Measurements from ENCODE around the gene NAXD. TPM values are rescaled to one million over a fixed set of nuclear protein-coding genes. Genes with fewer than 3 reads are reported as not detected.

NAXD gene
- total RNA-seq, 2 donors from 2014 or later, result 20.7 to 31.9 TPM

DNA sequence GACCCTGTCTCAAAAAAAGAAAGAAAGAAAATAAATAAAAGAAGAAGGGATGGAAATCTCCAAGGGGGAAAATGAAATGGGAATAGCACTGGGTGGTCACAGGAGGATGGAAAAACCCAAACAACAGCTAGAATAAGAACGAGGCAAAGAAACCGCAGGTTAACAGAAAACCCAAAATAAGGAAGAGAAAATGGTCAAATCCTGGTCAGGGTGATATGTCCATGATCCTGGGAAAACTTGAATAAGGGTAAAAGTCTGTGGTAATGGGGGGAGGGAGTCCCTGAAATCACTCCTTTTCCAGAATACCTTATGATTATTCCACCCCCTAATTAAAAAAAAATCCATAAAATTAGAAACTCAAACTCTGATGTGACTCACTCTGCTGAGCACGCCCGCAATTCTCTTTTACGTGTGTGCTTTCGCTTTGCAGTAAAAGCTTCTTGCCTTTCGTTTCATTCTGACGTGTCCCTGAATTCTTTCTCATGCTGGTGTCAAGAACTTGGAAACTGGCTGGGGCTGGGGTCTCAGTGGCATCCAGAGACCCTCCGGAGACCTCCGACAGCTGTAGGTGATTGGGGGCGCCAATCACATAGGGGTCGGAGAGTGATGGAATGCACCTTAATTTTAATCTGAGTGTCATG lies 4.3 kb upstream of the NAXD start:
- ATAC-seq (peak in 1 of 2 donors; percentile 32), DNase-seq (ENCODE audit: low spot score) (no peak)
- H3K9me3 Mint-ChIP-seq, result no peaks in the 10 kb centered on the region
- H3K4me1 Mint-ChIP-seq (ENCODE audit: low read depth in 2 of 2), result peaks cover 4 to 5% of the 10 kb centered on the region in 2 donors
- H3K36me3 Mint-ChIP-seq, result peaks cover 4% of the 10 kb centered on the region
- peak overlapping the region in 1 of 2 donors; percentile 67 for H3K27ac Mint-ChIP-seq
- H3K4me3 Mint-ChIP-seq, result peak overlapping the region; percentile 70
- peaks cover 0 to 8% of the 10 kb centered on the region in 2 donors for H3K27me3 Mint-ChIP-seq

DNA sequence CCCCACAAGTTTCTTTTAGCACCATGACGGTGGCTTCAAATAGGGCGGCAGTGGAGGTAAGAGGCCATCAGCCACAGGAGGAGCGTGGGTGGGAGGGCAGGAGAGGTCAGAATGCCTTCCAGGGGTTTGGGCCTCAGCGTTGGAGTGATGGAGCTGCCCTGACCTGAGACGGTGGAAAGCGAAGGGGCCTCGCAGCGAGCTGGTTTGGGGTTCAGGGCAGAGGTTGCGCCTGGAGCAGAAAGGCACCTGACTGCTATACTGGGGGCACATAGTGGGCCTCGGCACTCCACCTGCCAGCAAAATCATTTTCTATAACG lies 382 bp upstream of the NAXD start:
- ATAC-seq (no peak), DNase-seq (ENCODE audit: low spot score) (no peak)
- no peaks in the 10 kb centered on the region for H3K9me3 Mint-ChIP-seq
- H3K36me3 Mint-ChIP-seq, result peaks cover 4% of the 10 kb centered on the region
- peaks cover 10 to 16% of the 10 kb centered on the region in 2 donors for H3K4me1 Mint-ChIP-seq (ENCODE audit: low read depth in 2 of 2)
- H3K27me3 Mint-ChIP-seq, result peaks cover 0 to 4% of the 10 kb centered on the region in 2 donors
- H3K4me3 Mint-ChIP-seq, result peak overlapping the region; percentile 90
- H3K27ac Mint-ChIP-seq, result peak overlapping the region; percentile 83 to 89

DNA sequence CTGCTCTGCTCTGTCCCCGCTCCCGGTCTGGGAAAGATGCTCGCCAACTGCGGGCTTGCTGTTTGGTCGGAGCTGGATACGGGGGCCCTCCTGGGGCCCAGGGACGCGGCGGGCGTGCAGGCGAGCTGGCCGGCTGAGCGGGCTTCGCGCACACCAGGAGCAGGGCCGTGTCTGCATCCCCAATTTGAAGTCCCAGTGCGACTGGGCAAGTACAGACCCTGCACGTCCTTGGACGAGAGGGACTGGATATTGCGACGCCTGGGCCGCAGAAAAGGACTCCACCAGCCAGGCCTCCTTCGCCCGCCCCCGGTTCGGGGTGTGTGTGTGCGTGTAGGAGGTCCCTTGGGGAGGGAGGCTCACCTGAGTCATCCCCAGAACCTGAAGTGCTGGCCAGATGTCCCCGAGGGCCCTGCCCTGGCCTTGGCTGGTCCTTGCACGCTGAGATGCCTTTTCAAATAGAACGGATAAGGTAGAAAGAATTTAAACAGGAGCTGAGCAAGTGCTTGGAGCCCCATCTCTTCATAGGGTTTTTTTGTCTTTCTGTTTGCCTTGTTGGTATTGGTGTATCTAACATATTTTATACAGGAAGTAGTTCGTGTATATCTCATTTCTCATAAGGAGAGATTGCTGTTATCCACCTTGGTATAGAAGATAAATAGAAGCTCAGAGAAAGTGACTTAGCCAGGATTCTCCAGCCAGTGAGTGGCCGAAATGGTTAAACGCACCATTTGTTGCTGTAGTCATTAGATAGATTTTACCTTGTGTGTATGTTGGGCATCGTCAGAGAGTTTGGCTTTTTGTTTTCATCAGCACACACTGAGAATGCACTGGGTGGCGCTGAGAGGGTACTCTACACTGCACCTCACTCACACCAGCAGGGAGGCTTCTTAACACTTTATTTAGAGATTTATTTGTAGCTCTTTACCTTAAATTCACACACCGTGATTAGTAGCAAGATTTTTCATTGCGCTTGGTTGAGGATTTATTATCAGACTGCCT lies 1.1 kb downstream of the NAXD start:
- DNase-seq (ENCODE audit: low spot score), result peak; percentile 64
- Mint-ChIP-seq H3K4me1 (ENCODE audit: low read depth in 2 of 2) (peaks cover 7 to 19% of the 10 kb centered on the region in 2 donors), H3K36me3 (peaks cover 4% of the 10 kb centered on the region), H3K27ac (peak overlapping the region; percentile 48 to 80), H3K27me3 (no peaks in the 10 kb centered on the region), H3K9me3 (no peaks in the 10 kb centered on the region), H3K4me3 (peak overlapping the region; percentile 90)
- ATAC-seq, result peak; percentile 54

DNA sequence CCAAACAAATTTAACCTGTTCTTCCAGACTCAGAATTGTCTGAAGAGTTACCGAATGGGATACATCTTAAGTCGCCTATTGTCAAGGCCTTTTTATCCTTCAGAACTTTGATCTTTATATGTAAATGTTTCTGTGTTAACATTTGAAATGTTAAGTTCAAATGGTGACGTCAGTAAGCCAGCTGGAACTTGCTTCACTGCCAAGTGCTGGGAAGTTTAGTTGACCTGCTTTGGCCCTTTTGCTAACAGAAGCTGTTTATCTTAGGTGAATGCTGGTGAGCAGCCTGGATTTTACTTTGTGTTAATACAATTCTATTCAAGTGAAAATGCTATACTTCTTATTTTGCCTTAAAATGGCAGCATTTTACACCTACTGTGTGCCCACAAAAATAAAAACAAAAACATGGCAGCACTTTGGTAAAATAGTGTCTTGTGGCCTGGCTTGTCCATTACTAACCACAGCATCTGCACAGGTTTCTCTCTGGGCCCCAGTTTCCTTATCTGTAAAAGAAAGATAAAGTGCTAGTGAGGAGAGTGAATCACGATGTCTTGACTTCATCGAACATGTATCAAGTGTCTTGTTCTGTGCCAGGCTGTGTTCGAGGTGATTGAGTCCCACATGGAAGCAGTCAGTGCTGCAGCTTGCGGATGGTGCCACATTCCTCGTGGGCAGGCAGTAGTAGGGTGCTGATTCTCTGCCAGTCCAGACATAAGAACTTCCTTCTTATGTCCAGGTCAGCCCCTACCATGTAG lies 2.2 kb downstream of the NAXD start:
- peaks cover 5 to 19% of the 10 kb centered on the region in 2 donors for H3K4me1 Mint-ChIP-seq (ENCODE audit: low read depth in 2 of 2)
- H3K4me3 Mint-ChIP-seq, result peak overlapping the region; percentile 90
- no peak overlapping the region for H3K27ac Mint-ChIP-seq
- H3K27me3 Mint-ChIP-seq, result no peaks in the 10 kb centered on the region
- no peak for DNase-seq (ENCODE audit: low spot score)
- peaks cover 4% of the 10 kb centered on the region for H3K36me3 Mint-ChIP-seq
- no peak for ATAC-seq
- H3K9me3 Mint-ChIP-seq, result no peaks in the 10 kb centered on the region

DNA sequence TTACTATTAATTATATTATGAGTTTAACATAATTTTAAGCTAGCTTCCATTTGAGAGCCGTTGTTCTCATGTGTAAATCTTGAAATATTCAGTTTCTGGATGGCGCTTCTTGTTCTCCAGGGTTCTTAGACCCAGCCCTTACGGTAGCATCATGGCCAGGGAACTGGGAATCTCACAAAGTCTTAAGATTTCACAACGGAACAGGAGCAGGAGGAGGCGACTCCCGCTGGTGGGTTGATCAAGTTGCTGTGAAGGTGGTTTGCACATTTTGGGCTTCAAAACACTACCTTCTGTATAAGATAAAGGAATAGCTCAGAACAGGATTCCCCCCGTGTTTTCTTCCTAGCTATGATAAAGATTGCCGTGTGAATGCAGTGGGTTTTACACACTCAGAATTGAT lies 2.8 kb downstream of the NAXD start:
- H3K27me3 Mint-ChIP-seq, result no peaks in the 10 kb centered on the region

DNA sequence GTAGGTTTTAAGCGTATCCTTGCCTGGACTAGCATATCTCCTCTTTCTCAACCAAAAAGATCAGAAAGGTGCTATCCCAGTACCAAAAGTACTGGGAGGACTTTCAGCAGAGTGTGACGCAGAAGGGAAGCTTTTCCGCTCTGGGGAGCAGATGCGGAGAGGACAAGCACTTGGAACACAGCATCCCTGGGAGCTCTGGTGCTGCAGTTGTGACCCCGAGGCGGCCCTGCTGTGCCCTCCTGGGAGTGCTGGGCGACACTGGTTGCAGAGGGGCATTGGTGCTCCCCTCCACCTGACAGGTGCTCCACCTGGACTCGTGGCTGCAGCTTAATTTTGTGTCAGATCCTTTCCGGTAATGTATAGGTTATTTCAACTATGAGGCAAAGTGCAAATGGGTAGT lies 3.4 kb downstream of the NAXD start:
- DNase-seq (ENCODE audit: low spot score), result no peak
- H3K27ac Mint-ChIP-seq, result no peak overlapping the region
- H3K9me3 Mint-ChIP-seq, result no peaks in the 10 kb centered on the region
- H3K4me1 Mint-ChIP-seq (ENCODE audit: low read depth in 2 of 2), result peaks cover 5 to 19% of the 10 kb centered on the region in 2 donors
- no peaks in the 10 kb centered on the region for H3K27me3 Mint-ChIP-seq
- no peak overlapping the region for H3K4me3 Mint-ChIP-seq
- ATAC-seq, result no peak
- H3K36me3 Mint-ChIP-seq, result no peaks in the 10 kb centered on the region

More for the DNA sequence above, 2.8 kb downstream of the NAXD start:
- H3K36me3 Mint-ChIP-seq, result peaks cover 4% of the 10 kb centered on the region
- no peak for ATAC-seq
- no peak for DNase-seq (ENCODE audit: low spot score)
- H3K9me3 Mint-ChIP-seq, result no peaks in the 10 kb centered on the region
- peaks cover 5 to 19% of the 10 kb centered on the region in 2 donors for H3K4me1 Mint-ChIP-seq (ENCODE audit: low read depth in 2 of 2)
- H3K27ac Mint-ChIP-seq, result no peak overlapping the region
- H3K4me3 Mint-ChIP-seq, result no peak overlapping the region

DNA sequence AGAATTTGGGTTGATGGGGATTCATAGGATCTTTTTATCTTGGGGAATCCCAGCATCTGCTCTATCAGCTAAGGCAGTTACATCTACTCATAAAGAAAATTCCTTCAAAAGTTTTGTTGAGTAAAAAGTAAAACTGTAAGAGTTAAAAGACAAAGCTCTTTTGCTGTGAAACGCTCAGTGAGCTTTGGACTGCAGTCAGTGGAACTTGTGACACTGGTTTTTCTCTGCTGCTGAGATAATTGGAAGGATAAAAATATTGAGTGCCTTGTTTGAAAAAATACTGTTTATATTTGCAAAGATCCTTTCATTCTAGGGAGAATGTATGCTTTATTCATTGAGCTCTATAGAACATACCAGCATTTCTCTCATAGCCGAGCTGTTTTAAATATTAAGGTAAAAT lies 5.3 kb downstream of the NAXD start:
- H3K4me1 Mint-ChIP-seq (ENCODE audit: low read depth in 2 of 2), result peaks cover 7 to 16% of the 10 kb centered on the region in 2 donors
- H3K36me3 Mint-ChIP-seq, result no peaks in the 10 kb centered on the region
- H3K27me3 Mint-ChIP-seq, result no peaks in the 10 kb centered on the region
- ATAC-seq (no peak), DNase-seq (ENCODE audit: low spot score) (no peak)
- H3K9me3 Mint-ChIP-seq, result no peaks in the 10 kb centered on the region
- H3K4me3 Mint-ChIP-seq, result no peak overlapping the region
- H3K27ac Mint-ChIP-seq, result no peak overlapping the region

DNA sequence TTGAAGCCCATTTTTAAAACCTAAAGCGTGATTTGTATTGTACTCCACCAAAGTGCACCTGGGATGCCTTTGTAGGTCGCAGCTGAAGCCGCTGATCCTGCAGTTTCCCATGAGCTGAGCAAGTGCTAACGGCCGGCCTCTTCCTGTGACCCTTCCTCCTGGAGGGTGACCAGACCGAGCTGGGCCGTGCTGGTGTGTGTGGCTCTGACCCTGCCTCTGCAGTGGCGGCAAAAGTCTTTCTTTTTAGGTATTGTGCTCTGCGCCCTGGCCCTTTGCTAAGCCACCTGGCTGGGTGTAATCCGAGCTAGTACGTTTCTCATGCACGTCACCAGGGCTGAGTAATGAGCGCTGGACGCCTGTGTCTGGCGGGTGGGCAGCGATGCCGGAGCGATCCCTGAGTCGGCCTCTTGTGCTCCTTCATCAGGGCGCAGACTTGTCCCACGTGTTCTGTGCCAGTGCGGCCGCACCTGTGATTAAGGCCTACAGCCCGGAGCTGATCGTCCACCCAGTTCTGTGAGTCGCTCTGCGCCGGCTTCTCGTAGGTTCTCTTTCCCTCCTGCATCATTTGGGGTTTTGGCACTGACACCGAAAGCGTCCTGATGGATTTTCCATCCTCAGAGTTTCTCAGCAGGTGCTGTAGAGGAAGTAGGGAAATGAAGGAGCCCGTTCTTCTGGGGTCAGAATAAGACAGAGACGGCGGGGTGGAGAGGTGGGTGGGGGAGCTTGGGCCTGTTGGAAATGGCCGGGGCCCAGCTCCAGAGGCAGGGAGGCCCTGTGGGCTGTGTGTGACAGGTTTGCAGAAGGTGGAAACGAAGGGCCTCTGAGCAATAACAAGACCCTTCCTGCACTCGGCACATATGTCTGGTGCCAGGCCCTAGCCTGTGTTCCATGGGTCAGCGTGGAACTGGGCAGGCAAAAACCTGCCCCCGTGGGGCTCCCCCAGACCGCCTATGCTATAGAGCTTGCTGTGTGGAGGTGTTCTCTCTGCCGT lies 9.7 kb downstream of the NAXD start:
- H3K9me3 Mint-ChIP-seq, result no peaks in the 10 kb centered on the region
- H3K27ac Mint-ChIP-seq, result no peak overlapping the region
- H3K4me3 Mint-ChIP-seq, result no peak overlapping the region
- H3K36me3 Mint-ChIP-seq, result no peaks in the 10 kb centered on the region
- H3K27me3 Mint-ChIP-seq, result no peaks in the 10 kb centered on the region
- H3K4me1 Mint-ChIP-seq (ENCODE audit: low read depth in 2 of 2), result peaks cover 26 to 28% of the 10 kb centered on the region in 2 donors
- peak in 1 of 2 donors; percentile 17 for ATAC-seq
- no peak for DNase-seq (ENCODE audit: low spot score)

DNA sequence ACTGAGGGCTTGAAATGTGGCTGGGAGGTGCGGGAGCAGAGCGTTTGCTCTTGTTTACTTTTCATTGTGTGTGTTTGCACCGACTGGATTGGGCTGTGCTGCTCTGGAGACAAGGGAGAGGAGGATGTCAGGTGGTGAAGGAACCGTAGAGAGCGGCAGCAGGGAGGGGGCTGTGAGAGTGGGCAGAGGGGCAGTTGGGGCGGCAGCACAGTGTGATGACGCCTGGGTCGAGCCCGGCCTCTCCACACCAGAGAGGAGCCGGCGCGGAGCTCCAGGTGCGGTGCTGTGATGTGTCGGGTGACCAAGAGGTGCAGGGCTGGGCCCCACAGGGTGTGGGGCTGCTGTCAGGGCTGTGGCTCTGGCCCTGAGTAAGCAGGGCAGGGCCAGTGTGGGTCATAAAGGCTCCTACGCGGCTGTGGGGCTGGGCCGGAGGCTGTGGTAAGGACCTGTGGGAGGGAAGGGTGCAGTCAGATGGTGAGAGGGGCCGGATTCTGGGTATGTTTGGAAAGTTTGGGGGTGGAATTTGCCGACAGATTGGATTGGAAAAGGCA lies 10.5 kb downstream of the NAXD start:
- Mint-ChIP-seq H3K9me3 (no peaks in the 10 kb centered on the region), H3K4me1 (ENCODE audit: low read depth in 2 of 2) (peaks cover 28 to 30% of the 10 kb centered on the region in 2 donors), H3K27ac (no peak overlapping the region), H3K27me3 (no peaks in the 10 kb centered on the region), H3K4me3 (no peak overlapping the region), H3K36me3 (no peaks in the 10 kb centered on the region)
- ATAC-seq (peak in 1 of 2 donors; percentile 43), DNase-seq (ENCODE audit: low spot score) (no peak)

DNA sequence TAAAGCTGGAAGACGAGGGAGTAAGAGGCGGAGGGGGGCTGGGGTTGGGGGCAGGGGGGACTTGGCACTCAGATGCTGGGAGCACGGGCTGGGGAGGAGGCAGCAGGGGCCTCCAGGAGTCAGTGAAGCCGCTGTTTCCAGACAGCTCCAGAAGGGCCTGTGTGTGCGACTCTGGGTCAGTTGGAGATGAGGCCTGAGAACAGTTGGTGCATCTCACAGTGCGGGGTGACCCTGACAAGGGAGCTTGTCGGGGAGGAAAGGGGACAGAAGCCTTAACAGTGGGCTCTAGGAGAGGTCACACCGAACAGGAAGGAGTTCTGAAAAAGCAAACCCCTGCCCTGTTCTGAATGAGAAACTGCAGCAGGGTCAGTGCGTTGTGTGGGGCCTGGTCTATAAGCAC lies 11.2 kb downstream of the NAXD start:
- Mint-ChIP-seq H3K9me3 (no peaks in the 10 kb centered on the region), H3K27ac (no peak overlapping the region), H3K4me3 (no peak overlapping the region), H3K36me3 (no peaks in the 10 kb centered on the region), H3K4me1 (ENCODE audit: low read depth in 2 of 2) (peaks cover 28 to 32% of the 10 kb centered on the region in 2 donors), H3K27me3 (no peaks in the 10 kb centered on the region)
- ATAC-seq (no peak), DNase-seq (ENCODE audit: low spot score) (no peak)

DNA sequence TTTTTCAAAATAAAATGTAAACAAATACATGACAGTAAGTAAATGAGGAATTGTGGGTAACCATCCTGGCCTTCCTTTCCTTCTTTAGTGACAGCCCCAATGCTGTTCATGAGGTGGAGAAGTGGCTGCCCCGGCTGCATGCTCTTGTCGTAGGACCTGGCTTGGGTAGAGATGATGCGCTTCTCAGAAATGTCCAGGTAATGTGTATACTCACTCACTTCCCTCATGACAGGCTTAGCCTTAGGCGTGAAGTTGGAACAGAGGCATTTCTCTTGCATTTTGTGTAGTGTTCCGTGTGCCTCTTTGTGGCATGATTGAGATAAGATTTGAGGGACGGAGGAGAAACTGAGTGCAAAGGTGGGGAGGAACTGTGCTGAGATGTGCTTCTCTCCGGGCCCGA lies 12.0 kb downstream of the NAXD start:
- no peaks in the 10 kb centered on the region for H3K27me3 Mint-ChIP-seq
- no peak overlapping the region for H3K4me3 Mint-ChIP-seq
- no peak for DNase-seq (ENCODE audit: low spot score)
- no peaks in the 10 kb centered on the region for H3K36me3 Mint-ChIP-seq
- H3K27ac Mint-ChIP-seq, result no peak overlapping the region
- H3K4me1 Mint-ChIP-seq (ENCODE audit: low read depth in 2 of 2), result peaks cover 31 to 32% of the 10 kb centered on the region in 2 donors
- no peaks in the 10 kb centered on the region for H3K9me3 Mint-ChIP-seq
- ATAC-seq, result no peak

DNA sequence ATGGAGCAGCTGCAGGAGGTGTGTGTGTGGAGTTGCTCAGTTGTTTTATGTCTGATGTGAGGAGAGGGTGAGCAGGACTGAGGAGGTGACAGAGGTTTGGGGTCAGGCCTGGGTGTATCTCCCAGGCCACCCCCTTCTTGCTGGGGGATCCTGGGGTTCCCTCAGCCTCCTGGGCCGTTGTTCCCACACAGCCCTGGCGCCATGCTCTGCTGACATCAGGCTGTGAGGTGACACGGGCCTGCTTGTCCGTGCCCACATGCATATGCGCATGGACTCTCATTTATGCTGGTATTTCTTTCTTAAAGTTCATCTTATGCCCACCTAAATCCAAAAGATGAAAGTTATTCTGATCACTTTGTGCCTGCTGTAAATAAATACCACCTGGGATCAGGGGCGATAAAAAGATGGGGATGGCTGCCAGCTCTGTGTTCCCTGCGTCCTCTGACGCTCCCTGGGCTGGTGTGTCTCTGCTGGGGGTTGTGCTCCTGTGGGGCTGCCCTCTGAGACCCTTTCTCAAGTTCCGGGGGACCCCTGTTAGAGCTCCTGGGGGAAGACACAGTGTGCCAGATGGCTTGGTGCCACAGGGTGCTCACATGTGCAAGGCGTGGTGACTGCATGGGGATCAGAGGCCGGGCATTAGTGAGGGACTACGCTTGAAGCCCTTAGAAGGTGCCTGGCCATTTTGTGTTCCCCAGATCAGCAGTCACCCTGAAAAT lies 12.6 kb downstream of the NAXD start:
- no peaks in the 10 kb centered on the region for H3K9me3 Mint-ChIP-seq
- no peaks in the 10 kb centered on the region for H3K27me3 Mint-ChIP-seq
- no peak for DNase-seq (ENCODE audit: low spot score)
- peaks cover 31 to 32% of the 10 kb centered on the region in 2 donors for H3K4me1 Mint-ChIP-seq (ENCODE audit: low read depth in 2 of 2)
- H3K27ac Mint-ChIP-seq, result no peak overlapping the region
- no peaks in the 10 kb centered on the region for H3K36me3 Mint-ChIP-seq
- ATAC-seq, result peak in 1 of 2 donors; percentile 28
- H3K4me3 Mint-ChIP-seq, result no peak overlapping the region

Measured in natural killer cell treated with Interleukin-12 subunit alpha and Interleukin-12 subunit beta and Interleukin-15 and Interleukin-18, amount 100 ng/mL, for 72 hours (primary cell).